GM19397 (cell line): ENCODE data around the gene IRGC.

Experiments used
- ATAC-seq: cut with Tn5 transposase; IDR thresholded peaks from one replicate; pipeline ENCODE4 v1.9.1; 2021; ENCODE audit warnings: mild to moderate bottlenecking, moderate library complexity; ENCODE audit not compliant: unreplicated experiment

The IRGC gene

GRCh38 chr19:43721469-43722048 lies 5.7 kb downstream of the IRGC start:
- no peak for ATAC-seq

- ATAC-seq = no peak
Observed at GRCh38 chr19:43723588-43723987, 7.7 kb downstream of the IRGC start.

GRCh38 chr19:43724896-43725295 lies 9.0 kb downstream of the IRGC start:
- ATAC-seq = no peak

GRCh38 chr19:43725468-43725867 lies 9.6 kb downstream of the IRGC start:
- ATAC-seq = no peak

GRCh38 chr19:43726736-43727592 lies 11.1 kb downstream of the IRGC start:
- ATAC-seq = no peak

- ATAC-seq = no peak
Observed at GRCh38 chr19:43727593-43727853, 11.6 kb downstream of the IRGC start.

GRCh38 chr19:43729919-43730318 lies 14.0 kb downstream of the IRGC start:
- no peak for ATAC-seq

GRCh38 chr19:43731346-43731745 lies 15.5 kb downstream of the IRGC start:
- ATAC-seq = no peak

- ATAC-seq = no peak
Observed at GRCh38 chr19:43731846-43732245, 16.0 kb downstream of the IRGC start.

GRCh38 chr19:43735013-43735412 lies 19.1 kb downstream of the IRGC start:
- no peak for ATAC-seq

GRCh38 chr19:43735957-43736356 lies 20.1 kb downstream of the IRGC start:
- no peak for ATAC-seq

GRCh38 chr19:43738780-43739211 lies 22.9 kb downstream of the IRGC start:
- ATAC-seq = no peak

- ATAC-seq = no peak
Observed at GRCh38 chr19:43739439-43740235, 23.8 kb downstream of the IRGC start.

GRCh38 chr19:43741075-43741825 lies 25.4 kb downstream of the IRGC start:
- ATAC-seq = no peak

- ATAC-seq = no peak
Observed at GRCh38 chr19:43743059-43743458, 27.2 kb downstream of the IRGC start.

- ATAC-seq = no peak
Observed at GRCh38 chr19:43747557-43748204, 31.8 kb downstream of the IRGC start.

- no peak for ATAC-seq
Observed at GRCh38 chr19:43748205-43748594, 32.3 kb downstream of the IRGC start.

GRCh38 chr19:43748685-43749084 lies 32.8 kb downstream of the IRGC start:
- ATAC-seq = no peak

- ATAC-seq = no peak
Observed at GRCh38 chr19:43749152-43749551, 33.3 kb downstream of the IRGC start.

GRCh38 chr19:43749898-43750297 lies 34.0 kb downstream of the IRGC start:
- ATAC-seq = no peak
